ENCODE measurements around the gene CRMP1.
"Not testable (repeated sequence)": the region's sequence is repeated elsewhere in the genome, so short reads cannot be mapped to it uniquely, and the experiment has no call there.

Gene CRMP1

GRCh38 chr4:5842456-5842855, 50.4 kb downstream of the CRMP1 start:
- TF ChIP-seq CTCF (IDR thresholded peaks at IDR 0.05): no peak
- no peaks in the 10 kb centered on the region for H3K27me3 Mint-ChIP-seq (ENCODE audit: low read depth, poor library complexity)
- H3K4me3 Mint-ChIP-seq: no peak overlapping the region
- peaks cover 54% of the 10 kb centered on the region for H3K36me3 Mint-ChIP-seq (ENCODE audit: low read depth)
- H3K9me3 Mint-ChIP-seq: no peaks in the 10 kb centered on the region
- H3K4me1 Mint-ChIP-seq: peaks cover 29% of the 10 kb centered on the region
- no peak for DNase-seq
- H3K27ac Mint-ChIP-seq: peak overlapping the region; percentile 46

GRCh38 chr4:5839751-5840674, 52.9 kb downstream of the CRMP1 start:
- Mint-ChIP-seq H3K4me1 (peaks cover 33% of the 10 kb centered on the region), H3K27me3 (ENCODE audit: low read depth, poor library complexity) (no peaks in the 10 kb centered on the region), H3K9me3 (no peaks in the 10 kb centered on the region), H3K36me3 (ENCODE audit: low read depth) (peaks cover 59% of the 10 kb centered on the region), H3K27ac (no peak overlapping the region), H3K4me3 (no peak overlapping the region)
- no peak for DNase-seq
- no peak for TF ChIP-seq CTCF (IDR thresholded peaks at IDR 0.05)

- H3K4me3 Mint-ChIP-seq: no peak overlapping the region
- H3K27me3 Mint-ChIP-seq (ENCODE audit: low read depth, poor library complexity): no peaks in the 10 kb centered on the region
- H3K27ac Mint-ChIP-seq: no peak overlapping the region
- peaks cover 64% of the 10 kb centered on the region for H3K36me3 Mint-ChIP-seq (ENCODE audit: low read depth)
- TF ChIP-seq CTCF (IDR thresholded peaks at IDR 0.05): no peak
- no peaks in the 10 kb centered on the region for H3K9me3 Mint-ChIP-seq
- DNase-seq: no peak
- peaks cover 26% of the 10 kb centered on the region for H3K4me1 Mint-ChIP-seq
These were observed 53.6 kb downstream of the CRMP1 start for GRCh38 chr4:5839332-5839731.

- H3K27me3 Mint-ChIP-seq (ENCODE audit: low read depth, poor library complexity); H3K4me3 Mint-ChIP-seq; H3K9me3 Mint-ChIP-seq; DNase-seq: not testable (repeated sequence)
- H3K4me1 Mint-ChIP-seq: peaks cover 16% of the 10 kb centered on the region
- peaks cover 67% of the 10 kb centered on the region for H3K36me3 Mint-ChIP-seq (ENCODE audit: low read depth)
- H3K27ac Mint-ChIP-seq: peak overlapping the region; percentile 33
These were observed 55.4 kb downstream of the CRMP1 start for GRCh38 chr4:5837483-5837882.

GRCh38 chr4:5836943-5837342, 55.9 kb downstream of the CRMP1 start:
- Mint-ChIP-seq H3K27me3 (ENCODE audit: low read depth, poor library complexity) (no peaks in the 10 kb centered on the region), H3K4me3 (no peak overlapping the region), H3K27ac (no peak overlapping the region), H3K36me3 (ENCODE audit: low read depth) (peaks cover 66% of the 10 kb centered on the region), H3K4me1 (peaks cover 16% of the 10 kb centered on the region), H3K9me3 (no peaks in the 10 kb centered on the region)
- no peak for TF ChIP-seq CTCF (IDR thresholded peaks at IDR 0.05)
- no peak for DNase-seq

GRCh38 chr4:5828005-5828391, 64.9 kb downstream of the CRMP1 start:
- no peak for TF ChIP-seq CTCF (IDR thresholded peaks at IDR 0.05)
- H3K4me3 Mint-ChIP-seq: no peak overlapping the region
- no peak overlapping the region for H3K27ac Mint-ChIP-seq
- no peak for DNase-seq
- no peaks in the 10 kb centered on the region for H3K27me3 Mint-ChIP-seq (ENCODE audit: low read depth, poor library complexity)
- H3K9me3 Mint-ChIP-seq: no peaks in the 10 kb centered on the region
- H3K36me3 Mint-ChIP-seq (ENCODE audit: low read depth): peaks cover 75% of the 10 kb centered on the region
- no peaks in the 10 kb centered on the region for H3K4me1 Mint-ChIP-seq

Data from nephron progenitor cell (in vitro differentiated cells).